Lung (tissue), 12 donors: Measurements from ENCODE around the gene SGCA. TPM values are rescaled to one million over a fixed set of nuclear protein-coding genes. Genes with fewer than 3 reads are reported as not detected.

Source experiments
- ATAC-seq: fragments of 200-7000 bp; cut with Tn5 transposase; one replicate; pipeline ENCODE4 v1.9.1; 2020; ENCODE audit warnings: moderate number of reproducible peaks; ENCODE audit not compliant: insufficient read depth, low FRiP score
- DNase-seq, 3 donors: peaks; one replicate each; pipeline ENCODE4 v3.0.0-alpha.2; 2013 to 2017
- H3K27ac ChIP-seq, 2 donors: one replicate each; pipeline ENCODE4 v1.5.1; 2013; ENCODE audit warnings: mild to moderate bottlenecking in 2 of 2, moderate library complexity in 2 of 2, control low read depth in 1 of 2, inconsistent platforms in 1 of 2, low read depth in 1 of 2, low read length in 1 of 2
- H3K27me3 ChIP-seq, 3 donors: one replicate each; pipeline ENCODE4 v1.5.1; 2013; ENCODE audit warnings: low read length in 2 of 3; ENCODE audit not compliant: control insufficient read depth in 3 of 3, insufficient read depth in 3 of 3
- H3K36me3 ChIP-seq, 4 donors: one replicate each; pipeline ENCODE4 v1.5.1; 2013; ENCODE audit warnings: low read length in 4 of 4, mild to moderate bottlenecking in 1 of 4, moderate library complexity in 1 of 4; ENCODE audit not compliant: control insufficient read depth in 4 of 4, insufficient read depth in 4 of 4
- H3K4me1 ChIP-seq, 5 donors: one replicate each; pipeline ENCODE4 v1.5.1; 2013; ENCODE audit warnings: low read length in 5 of 5, mild to moderate bottlenecking in 2 of 5, moderate library complexity in 1 of 5; ENCODE audit not compliant: control insufficient read depth in 5 of 5, insufficient read depth in 5 of 5
- H3K4me3 ChIP-seq: one replicate; pipeline ENCODE4 v1.5.1; 2013; ENCODE audit warnings: mild to moderate bottlenecking, control low read depth, moderate library complexity
- H3K9ac ChIP-seq, 2 donors: one replicate each; pipeline ENCODE4 v1.5.1; 2013; ENCODE audit warnings: low read length in 2 of 2, control low read depth in 1 of 2; ENCODE audit not compliant: insufficient read depth in 1 of 2
- H3K9me3 ChIP-seq, 4 donors: one replicate each; pipeline ENCODE4 v1.5.1; 2013; ENCODE audit warnings: low read length in 3 of 4, mild to moderate bottlenecking in 1 of 4, moderate library complexity in 1 of 4; ENCODE audit not compliant: control insufficient read depth in 4 of 4, insufficient read depth in 3 of 4
- WGBS, 2 donors: extraction: QIAGEN DNeasy Blood & Tissue Kit; methylation state at CpG; one replicate each; pipeline ENCODE4 v1.1.7; 2013; 5-methylcytosine and 5-hydroxymethylcytosine counted together
- polyA plus RNA-seq, 2 donors: library from polyadenylated mRNA; stranded (reverse); fragments of 200-250 nt; gene quantifications; one replicate each; pipeline ENCODE4 v1.2.1, GENCODE V29; 2013
- total RNA-seq, 2 donors: library from RNA; depleted of rRNA in 1 of 2; stranded (reverse); fragments of >200 nt in 1 of 2; gene quantifications; one replicate each; pipeline ENCODE4 v1.2.1, GENCODE V29; 2014 to 2021
- TF ChIP-seq, protein P1 (sequence below): IDR thresholded peaks from 2 replicates; pipeline ENCODE4 v1.5.1; 2012; ENCODE audit warnings: mild to moderate bottlenecking; ENCODE audit errors: control extremely low read depth, extremely low read depth
- donor health status: control.
- donor health status: control.
- donor health status: Bipolar disorder and iron deficiency.
- donor health status: healthy.
- donor health status: DM: yes; HTN: yes; CAD: no.

Gene SGCA
- total and polyA plus RNA-seq, 4 donors, result 5.0 to 19.4 (median 14.0) TPM

DNA sequence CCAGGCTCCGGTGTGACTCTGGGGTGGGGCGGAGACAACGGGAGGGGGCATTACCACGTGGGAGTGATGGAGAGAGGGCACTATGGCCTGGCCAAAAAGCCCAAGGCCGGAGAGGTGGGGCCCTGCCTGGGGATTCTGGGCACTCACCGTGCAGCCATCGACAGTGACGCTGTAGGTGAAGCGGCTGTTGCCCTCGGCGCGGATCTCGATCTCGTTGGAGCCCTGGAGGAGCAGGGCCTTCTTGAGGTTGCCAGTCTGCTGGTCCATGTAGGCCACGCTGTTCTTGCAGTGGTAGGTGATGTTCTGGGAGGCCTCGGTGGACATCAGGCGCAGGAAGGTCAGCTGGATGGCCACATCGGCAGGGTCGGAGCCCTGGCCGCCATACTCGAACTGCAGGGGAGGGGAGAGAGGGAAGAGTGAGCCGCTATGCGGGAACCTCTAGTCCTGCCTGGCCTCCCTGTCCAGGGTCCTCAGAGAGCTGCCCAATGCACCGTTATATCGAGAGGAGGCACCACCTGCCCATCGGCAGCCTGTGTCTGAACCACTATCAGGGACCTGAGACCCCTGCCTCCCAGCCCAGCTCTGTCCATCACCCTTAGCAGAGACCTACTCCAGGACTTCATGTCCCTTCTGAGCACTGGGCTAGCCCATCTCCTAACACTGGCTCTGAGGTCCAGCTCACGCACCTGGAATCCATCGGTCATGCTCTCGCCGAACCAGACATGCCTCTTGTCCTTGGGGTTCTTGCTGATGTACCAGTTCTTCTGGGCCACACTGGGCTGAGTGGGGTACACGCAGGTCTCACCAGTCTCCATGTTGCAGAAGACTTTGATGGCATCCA lies 20.0 kb downstream of the SGCA start:
- Histone ChIP-seq H3K27me3 (no peaks in the 10 kb centered on the region), H3K27ac (no peak overlapping the region), H3K4me3 (no peak overlapping the region), H3K9me3 (no peaks in the 10 kb centered on the region), H3K36me3 (peaks cover 0 to 50% (median 26%) of the 10 kb centered on the region in 4 donors), H3K4me1 (peaks cover 0 to 14% (median 2%) of the 10 kb centered on the region in 5 donors), H3K9ac (no peak overlapping the region)
- no peak for DNase-seq
- TF ChIP-seq, protein P1, sequence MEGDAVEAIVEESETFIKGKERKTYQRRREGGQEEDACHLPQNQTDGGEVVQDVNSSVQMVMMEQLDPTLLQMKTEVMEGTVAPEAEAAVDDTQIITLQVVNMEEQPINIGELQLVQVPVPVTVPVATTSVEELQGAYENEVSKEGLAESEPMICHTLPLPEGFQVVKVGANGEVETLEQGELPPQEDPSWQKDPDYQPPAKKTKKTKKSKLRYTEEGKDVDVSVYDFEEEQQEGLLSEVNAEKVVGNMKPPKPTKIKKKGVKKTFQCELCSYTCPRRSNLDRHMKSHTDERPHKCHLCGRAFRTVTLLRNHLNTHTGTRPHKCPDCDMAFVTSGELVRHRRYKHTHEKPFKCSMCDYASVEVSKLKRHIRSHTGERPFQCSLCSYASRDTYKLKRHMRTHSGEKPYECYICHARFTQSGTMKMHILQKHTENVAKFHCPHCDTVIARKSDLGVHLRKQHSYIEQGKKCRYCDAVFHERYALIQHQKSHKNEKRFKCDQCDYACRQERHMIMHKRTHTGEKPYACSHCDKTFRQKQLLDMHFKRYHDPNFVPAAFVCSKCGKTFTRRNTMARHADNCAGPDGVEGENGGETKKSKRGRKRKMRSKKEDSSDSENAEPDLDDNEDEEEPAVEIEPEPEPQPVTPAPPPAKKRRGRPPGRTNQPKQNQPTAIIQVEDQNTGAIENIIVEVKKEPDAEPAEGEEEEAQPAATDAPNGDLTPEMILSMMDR, result no peak
- ATAC-seq, result no peak
- WGBS, 2 donors, result 86 to 92% methylated on average over 31 of the region's 31 CpGs

DNA sequence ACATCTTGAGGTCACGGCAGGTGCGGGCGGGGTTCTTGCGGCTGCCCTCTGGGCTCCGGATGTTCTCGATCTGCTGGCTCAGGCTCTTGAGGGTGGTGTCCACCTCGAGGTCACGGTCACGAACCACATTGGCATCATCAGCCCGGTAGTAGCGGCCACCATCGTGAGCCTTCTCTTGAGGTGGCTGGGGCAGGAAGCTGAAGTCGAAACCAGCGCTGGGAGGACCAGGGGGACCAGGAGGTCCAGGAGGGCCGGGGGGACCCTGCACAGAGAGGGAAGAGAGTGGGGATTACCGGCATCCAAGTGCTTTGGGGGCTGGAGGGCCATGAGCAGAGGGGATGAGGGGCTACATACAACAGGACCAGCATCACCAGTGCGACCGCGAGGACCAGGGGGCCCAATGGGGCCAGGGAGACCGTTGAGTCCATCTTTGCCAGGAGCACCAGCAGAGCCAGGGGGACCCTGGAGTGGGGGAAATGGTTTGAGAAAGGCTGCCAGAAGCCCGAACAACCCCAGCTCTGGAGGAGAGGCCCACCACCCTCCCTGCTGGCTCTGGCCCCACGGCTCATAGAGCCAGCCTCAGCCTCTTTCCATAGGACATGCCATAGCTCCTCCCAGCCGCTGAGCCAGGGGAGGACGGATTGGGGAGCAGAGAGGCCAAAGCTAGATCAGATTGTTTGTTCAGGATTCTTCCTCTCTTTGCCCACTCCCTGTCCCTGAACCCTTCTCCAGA lies 21.0 kb downstream of the SGCA start:
- no peak overlapping the region for H3K27ac ChIP-seq
- DNase-seq (peak in 1 of 3 donors; percentile 34), ATAC-seq (no peak)
- 84 to 95% methylated on average over 24 of the region's 24 CpGs for WGBS, 2 donors
- H3K9me3 ChIP-seq, result no peaks in the 10 kb centered on the region
- TF ChIP-seq, protein P1, result no peak
- no peak overlapping the region for H3K9ac ChIP-seq
- H3K4me1 ChIP-seq, result peaks cover 0 to 14% (median 2%) of the 10 kb centered on the region in 5 donors
- no peak overlapping the region for H3K4me3 ChIP-seq
- peaks cover 4 to 56% (median 32%) of the 10 kb centered on the region in 4 donors for H3K36me3 ChIP-seq
- no peaks in the 10 kb centered on the region for H3K27me3 ChIP-seq

DNA sequence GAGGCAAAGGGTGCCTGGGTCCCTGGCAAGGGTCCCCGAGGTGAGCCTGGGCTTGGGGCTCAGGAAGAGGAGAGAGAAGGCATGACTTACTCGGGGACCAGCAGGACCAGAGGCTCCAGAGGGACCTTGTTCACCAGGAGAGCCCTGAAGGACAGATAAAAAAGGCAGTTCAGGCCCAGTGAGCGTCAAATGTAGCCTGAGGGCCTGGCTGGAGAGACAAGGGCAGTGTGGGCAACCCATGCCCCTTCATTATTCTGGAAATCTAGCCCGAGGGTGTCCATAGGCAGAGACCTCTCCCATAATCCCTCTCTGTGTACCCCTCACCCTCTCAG lies 21.6 kb downstream of the SGCA start:
- H3K9ac ChIP-seq, result no peak overlapping the region
- no peaks in the 10 kb centered on the region for H3K9me3 ChIP-seq
- H3K27me3 ChIP-seq, result no peaks in the 10 kb centered on the region
- TF ChIP-seq, protein P1, result no peak
- ATAC-seq (no peak), DNase-seq (no peak)
- H3K27ac ChIP-seq, result no peak overlapping the region
- peaks cover 0 to 14% (median 0%) of the 10 kb centered on the region in 5 donors for H3K4me1 ChIP-seq
- 77 to 87% methylated on average over 4 of the region's 4 CpGs for WGBS, 2 donors
- H3K4me3 ChIP-seq, result no peak overlapping the region
- H3K36me3 ChIP-seq, result peaks cover 4 to 62% (median 34%) of the 10 kb centered on the region in 4 donors
